Endothelial cell of umbilical vein (primary cell): ENCODE data around the gene CCDC38.

Source experiments
- EZH2 ChIP-seq: IDR thresholded peaks from 2 replicates; pipeline ENCODE4 v1.6.1; 2012; ENCODE audit warnings: borderline replicate concordance, low read depth, mild to moderate bottlenecking, moderate library complexity, low read length, inconsistent platforms; ENCODE audit not compliant: severe bottlenecking
- FOS ChIP-seq: IDR thresholded peaks from 2 replicates; pipeline ENCODE4 v1.6.1; 2011; ENCODE audit warnings: mild to moderate bottlenecking, low read length, moderate library complexity, borderline replicate concordance; ENCODE audit not compliant: insufficient read depth
- GATA2 ChIP-seq: IDR thresholded peaks from 2 replicates; pipeline ENCODE4 v1.7.0; 2011; ENCODE audit warnings: low read depth, mild to moderate bottlenecking, moderate library complexity, mixed read lengths, low read length; ENCODE audit not compliant: insufficient read length, insufficient read depth
- JUN ChIP-seq: IDR thresholded peaks from 2 replicates; pipeline ENCODE4 v1.6.1; 2011; ENCODE audit warnings: borderline replicate concordance, low read depth; ENCODE audit not compliant: insufficient read length, insufficient read depth
- MYC ChIP-seq: IDR thresholded peaks from one replicate; pipeline ENCODE4 v1.6.1; 2011; ENCODE audit warnings: mild to moderate bottlenecking, low read depth, low read length
- POLR2A ChIP-seq: IDR thresholded peaks from 2 replicates; pipeline ENCODE4 v1.6.1; 2012; ENCODE audit warnings: low read depth, mild to moderate bottlenecking, control low read depth, low read length
- POLR2AphosphoS5 ChIP-seq: IDR thresholded peaks from 2 replicates; pipeline ENCODE4 v1.6.1; 2012; ENCODE audit warnings: low read depth, mild to moderate bottlenecking, control low read depth, low read length, moderate library complexity; ENCODE audit not compliant: insufficient read depth
- TF ChIP-seq, protein P1 (sequence below), 2 donors: IDR thresholded peaks; 1 replicate in 1 of 2; 2 replicates in 1 of 2; pipeline ENCODE4 v1.5.1; 2011; ENCODE audit warnings: low read length in 2 of 2, mild to moderate bottlenecking in 2 of 2, moderate library complexity in 2 of 2, control low read depth in 1 of 2, inconsistent platforms in 1 of 2, low read depth in 1 of 2; ENCODE audit not compliant: insufficient read depth in 1 of 2; ENCODE audit errors: extremely low read depth in 1 of 2
- TF ChIP-seq, protein P2 (sequence below): IDR thresholded peaks from 2 replicates; pipeline ENCODE4 v1.6.1; 2011; ENCODE audit not compliant: insufficient read depth, insufficient read length

DNA sequence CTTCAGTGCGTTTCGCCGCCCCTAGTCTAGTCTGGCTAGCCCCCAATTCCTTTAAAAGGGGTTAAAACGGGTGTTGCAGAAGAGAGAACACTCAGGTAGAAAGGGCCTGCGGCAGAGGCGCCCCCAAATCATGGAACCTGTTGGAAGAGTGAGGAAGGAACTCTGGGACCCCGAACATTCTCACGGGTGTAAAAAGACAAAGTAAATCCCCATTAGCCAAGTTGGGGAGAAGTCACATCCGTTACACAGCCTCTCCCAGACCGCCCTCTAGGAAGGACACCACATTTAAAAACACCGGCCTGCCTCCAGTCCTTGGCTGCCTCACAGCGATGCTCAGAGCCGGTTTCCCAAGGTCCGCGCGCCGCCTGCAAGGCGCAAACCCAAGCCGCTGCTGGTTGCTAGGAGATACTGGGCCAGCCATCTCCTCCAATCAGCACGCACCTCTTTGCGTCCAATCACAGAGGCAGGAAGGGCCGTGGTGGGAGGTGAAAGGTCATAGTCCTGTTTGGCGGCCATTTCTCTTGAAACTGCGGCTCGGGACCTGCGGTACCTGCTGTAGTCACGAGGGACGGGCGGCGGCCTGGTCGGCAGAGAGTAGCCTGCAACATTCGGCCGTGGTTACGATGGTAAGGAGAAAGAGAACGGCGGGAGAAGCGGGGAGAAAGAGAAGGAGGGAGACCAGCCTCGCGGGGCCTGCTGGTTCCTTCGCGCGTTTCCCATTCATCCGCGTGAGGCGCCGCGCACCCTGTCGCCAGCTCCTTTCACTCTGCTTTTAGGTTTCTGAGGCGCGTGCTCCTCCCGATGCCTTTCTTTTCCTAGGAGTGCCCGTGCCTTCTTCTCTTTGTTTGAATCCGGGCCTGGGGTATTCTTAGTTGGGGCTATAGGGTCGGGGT is 83.7 kb downstream of the CCDC38 start, which contains the start of gene SNRPF:
- TF ChIP-seq, protein P1, sequence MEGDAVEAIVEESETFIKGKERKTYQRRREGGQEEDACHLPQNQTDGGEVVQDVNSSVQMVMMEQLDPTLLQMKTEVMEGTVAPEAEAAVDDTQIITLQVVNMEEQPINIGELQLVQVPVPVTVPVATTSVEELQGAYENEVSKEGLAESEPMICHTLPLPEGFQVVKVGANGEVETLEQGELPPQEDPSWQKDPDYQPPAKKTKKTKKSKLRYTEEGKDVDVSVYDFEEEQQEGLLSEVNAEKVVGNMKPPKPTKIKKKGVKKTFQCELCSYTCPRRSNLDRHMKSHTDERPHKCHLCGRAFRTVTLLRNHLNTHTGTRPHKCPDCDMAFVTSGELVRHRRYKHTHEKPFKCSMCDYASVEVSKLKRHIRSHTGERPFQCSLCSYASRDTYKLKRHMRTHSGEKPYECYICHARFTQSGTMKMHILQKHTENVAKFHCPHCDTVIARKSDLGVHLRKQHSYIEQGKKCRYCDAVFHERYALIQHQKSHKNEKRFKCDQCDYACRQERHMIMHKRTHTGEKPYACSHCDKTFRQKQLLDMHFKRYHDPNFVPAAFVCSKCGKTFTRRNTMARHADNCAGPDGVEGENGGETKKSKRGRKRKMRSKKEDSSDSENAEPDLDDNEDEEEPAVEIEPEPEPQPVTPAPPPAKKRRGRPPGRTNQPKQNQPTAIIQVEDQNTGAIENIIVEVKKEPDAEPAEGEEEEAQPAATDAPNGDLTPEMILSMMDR (IDR thresholded peaks at IDR 0.05; ENCODE audit: extremely low read depth in 1 of 2, insufficient read depth in 1 of 2, low read depth in 1 of 2, low read length in 2 of 2) = peak in 1 of 2 donors; percentile 14
- TF ChIP-seq JUN = no peak
- peak; percentile 76 for TF ChIP-seq POLR2AphosphoS5
- TF ChIP-seq, protein P2, sequence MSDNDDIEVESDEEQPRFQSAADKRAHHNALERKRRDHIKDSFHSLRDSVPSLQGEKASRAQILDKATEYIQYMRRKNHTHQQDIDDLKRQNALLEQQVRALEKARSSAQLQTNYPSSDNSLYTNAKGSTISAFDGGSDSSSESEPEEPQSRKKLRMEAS = peak; percentile 69
- TF ChIP-seq POLR2A = peak; percentile 49
- no peak for TF ChIP-seq FOS
- no peak for TF ChIP-seq EZH2
- TF ChIP-seq MYC = no peak
- no peak for TF ChIP-seq GATA2
